GM18526 (cell line): ENCODE measurements around the gene FGF4.

Experiments
- POLR2A ChIP-seq: IDR thresholded peaks from 3 replicates; pipeline ENCODE4 v1.6.1; 2011; ENCODE audit not compliant: insufficient read length; ENCODE audit errors: extremely low read depth

The FGF4 gene

DNA sequence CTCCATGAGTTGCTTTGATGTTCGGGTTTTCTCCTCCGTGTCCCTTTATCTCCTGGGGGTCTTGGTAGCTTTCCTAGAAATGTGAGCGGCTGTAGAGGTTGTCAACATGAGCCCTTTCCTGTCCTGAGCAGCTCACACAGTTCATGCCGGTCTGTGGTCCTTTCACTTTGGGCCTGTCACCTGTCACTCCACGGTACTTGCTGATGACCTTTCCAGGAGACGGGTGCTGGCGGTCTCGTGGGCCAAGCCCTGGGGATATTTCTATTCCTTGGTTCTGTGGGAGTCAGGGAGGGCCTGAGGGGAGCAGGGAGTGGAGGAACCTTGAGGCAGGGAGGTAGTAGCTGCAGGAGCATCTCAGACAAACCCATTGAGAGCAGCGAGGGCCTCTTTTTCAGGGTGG, 20.9 kb upstream of the FGF4 start:
- no peak for TF ChIP-seq POLR2A

DNA sequence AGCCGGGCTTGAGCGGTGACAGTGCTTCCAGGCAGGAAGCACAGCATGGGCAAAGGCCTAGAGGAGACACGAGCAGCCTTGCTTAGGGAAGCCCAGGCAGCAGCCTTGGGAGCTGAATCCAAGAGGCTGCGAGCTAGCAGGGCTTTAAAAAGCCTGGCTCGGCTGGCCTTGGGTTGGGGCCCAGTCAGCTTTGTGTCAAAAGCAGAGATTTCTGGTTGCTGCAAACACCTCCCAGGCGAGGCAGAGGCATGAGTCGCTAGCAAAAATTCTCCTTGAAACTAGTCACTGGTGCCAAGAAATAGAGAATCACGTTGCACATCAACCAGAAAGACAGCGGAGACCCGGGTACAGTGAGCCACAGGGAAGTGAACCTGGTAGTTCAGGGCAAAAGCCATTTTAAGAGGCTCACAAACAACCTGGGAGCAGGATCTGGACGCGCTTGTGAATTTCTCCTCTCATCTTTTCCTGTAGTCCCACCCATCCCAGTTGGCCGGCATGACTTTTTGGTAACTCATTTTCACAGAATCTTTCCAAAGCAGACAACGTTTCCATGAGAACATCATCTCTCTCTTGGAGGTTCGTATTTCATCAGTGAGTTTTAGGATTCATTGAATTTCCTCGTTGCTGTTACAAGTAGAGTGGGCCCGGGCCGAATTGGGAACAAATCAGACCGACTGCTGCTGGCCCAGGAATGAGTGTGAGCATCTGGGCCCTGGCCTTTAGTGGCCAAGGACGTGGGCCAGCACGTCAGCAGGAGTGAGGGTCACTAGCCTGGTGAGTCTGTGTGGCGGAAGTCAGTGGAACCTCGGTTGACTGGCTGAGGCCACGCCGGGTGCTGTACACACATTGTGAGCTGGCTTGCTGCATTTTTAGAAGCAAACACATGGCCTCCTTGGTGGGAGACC, 16.4 kb upstream of the FGF4 start:
- TF ChIP-seq POLR2A, result no peak

DNA sequence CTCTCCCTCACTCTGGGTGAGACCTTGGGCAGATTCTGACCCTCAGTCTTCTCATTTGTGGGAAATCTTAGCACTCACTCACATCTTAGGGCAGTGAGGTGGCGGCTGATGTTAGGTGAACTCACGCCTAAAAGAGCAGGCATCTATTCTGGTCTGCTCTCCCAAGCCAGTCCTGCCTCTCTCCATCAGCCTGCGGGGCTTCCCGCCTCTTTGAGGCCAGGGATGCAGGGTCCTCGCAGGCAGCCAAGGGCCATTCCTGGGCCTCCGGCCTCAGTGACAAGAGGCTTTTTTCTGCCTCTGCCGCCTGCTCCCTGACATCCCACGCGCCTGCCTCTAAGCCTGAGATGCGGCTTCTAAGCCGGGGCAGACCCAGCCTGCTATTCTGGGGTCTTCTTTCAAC, 13.8 kb upstream of the FGF4 start:
- TF ChIP-seq POLR2A, result no peak

DNA sequence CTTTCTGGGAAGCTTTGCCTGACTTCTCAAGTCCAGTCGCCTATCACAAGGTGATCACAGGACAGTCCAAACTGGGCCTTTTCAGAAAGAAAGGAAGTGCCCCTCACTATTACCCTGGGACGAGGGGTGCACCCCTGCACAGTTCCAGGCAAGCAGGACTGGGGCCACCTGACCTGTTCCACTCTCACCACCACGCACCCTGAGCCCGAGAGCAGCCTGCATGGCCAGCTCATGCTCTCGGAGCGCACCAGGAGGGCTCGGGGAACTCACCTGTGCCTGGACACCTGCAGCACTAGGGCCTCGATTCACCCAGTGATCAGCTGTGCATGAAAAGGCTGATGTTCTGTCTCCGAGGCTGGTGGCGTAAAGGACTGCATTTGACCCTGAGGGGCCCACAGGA, 12.8 kb upstream of the FGF4 start:
- no peak for TF ChIP-seq POLR2A

DNA sequence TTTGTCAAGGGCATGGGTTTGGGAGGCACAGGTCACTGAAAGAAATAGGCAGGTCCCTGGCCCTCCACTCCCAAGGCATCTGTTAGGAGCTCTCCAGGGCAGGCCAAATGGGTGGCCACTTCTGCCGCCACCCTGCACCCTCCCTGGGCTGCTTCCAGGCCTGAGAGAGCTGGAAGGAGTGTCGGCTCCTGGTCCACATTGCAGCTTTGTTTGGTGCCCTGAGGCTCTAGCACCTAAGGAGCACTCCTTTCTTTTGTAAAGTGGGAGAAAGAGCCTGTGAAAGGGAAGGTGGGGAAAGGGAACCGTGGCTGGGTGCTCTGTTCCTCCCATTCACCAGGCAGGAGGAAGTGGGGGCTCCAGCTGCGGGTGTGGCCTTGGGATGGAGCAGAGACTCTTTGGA, 12.3 kb upstream of the FGF4 start:
- no peak for TF ChIP-seq POLR2A

DNA sequence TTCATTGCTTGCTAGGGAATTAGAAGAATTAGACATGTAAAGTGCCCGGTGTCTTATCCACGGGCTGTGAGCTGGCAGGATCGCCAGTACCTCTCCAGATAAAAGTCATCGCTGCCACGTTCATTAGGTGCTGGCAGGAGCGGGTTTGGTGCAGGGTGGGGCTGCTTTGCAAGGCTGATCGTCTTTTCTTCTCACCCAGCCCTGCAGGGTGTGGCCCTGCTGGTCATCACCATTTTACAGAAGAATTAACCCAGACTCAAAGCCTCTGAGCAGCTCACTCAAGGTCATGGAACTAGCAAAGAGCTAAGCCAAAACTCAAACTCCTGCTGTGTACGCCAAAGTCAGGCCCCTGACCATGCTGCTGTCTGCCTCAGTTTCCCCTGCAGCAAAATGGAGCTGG, 6.1 kb upstream of the FGF4 start:
- TF ChIP-seq POLR2A, result no peak

DNA sequence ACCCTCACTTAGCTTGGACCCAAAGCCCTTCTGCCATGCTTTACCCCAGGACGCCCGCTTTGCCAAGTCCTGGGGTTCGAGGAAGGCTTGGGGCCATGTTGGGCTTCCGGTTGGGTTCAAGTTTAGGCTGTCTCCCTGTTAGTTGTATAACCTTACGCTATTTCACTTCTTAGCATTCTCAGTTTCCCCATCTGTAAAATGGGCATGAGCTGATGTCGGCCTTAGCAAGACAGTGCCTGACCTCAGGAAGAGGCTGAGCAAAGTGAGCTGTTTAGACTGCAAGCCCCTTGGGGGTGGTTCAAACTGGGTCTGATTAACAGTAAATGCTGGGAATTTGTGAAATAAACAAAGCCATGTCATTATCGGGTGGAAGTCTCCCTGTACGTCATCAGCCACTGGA, 3.2 kb upstream of the FGF4 start:
- TF ChIP-seq POLR2A, result no peak

DNA sequence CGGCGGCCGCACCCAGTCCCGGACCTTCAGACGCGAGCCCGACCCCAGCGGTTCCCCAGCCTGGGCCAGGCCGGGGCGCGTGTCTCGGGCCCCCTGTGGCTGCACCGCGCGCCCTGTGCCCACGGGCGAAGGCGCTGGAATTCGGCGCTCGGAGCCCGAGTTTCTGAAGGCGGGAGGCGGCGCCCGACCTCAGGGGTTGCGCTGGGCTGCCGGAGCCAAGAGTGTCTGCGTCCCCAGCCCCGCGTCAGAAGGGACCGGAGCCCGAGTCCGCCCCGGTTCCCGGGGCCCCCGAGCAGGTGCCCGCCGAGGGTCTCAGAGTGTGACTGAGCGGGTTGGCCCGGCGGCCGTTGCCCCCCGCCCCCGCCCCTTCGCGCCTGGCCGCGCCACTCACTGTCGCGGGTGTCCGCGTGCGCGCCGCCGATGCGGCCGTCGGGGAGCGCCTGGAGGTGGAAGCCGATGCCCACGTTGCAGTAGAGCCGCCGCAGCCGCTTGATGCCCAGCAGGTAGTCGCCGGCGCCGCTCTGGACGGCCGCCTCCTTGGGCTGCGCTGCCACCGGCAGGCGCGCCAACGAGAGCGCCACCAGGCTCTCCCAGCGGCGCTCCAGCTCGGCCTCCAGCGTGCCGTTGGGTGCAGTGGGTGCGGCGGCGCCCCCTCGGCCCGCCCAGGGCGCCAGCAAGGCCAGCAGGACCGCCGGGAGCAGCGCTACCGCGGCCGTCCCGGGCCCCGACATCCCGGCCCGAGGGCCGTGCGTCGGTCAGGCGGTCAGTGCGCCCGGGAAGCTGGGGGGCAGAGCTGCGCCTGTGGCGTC, 583 bp downstream of the FGF4 start:
- TF ChIP-seq POLR2A, result no peak

DNA sequence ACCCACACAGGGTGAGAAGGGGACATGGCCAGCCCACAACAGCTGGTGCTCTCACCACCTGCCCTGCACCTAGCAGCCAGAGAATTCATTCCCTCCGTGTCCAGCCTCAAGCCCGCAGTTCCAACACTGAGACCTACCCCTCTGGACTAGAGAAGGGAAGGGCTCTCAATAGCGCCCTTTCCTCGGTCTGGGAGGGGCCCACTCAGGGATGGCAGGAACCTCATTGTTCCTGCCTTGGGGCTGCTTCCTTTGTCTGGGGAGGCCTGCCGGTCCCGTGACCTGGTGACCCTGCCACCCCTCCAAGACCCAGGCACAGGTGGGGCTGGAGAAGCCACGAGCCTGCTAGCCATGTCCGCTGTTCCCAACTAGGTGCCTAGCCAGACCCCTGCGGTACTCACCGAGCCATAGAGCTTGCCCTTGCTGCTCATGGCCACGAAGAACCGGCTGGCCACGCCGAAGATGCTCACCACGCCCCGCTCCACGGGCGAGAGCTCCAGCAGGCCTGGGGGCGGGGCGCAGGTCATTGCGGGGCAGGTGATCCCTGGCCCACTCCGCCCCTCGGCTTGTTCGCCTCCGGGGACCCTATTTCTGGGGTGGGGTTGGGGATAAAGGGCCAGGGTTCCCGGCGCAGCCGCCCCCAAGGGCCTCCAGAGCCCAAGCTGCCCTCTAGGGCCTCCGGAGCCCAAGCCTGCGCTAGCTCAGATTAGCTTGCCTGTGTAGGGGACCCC, 1.4 kb downstream of the FGF4 start:
- no peak for TF ChIP-seq POLR2A

DNA sequence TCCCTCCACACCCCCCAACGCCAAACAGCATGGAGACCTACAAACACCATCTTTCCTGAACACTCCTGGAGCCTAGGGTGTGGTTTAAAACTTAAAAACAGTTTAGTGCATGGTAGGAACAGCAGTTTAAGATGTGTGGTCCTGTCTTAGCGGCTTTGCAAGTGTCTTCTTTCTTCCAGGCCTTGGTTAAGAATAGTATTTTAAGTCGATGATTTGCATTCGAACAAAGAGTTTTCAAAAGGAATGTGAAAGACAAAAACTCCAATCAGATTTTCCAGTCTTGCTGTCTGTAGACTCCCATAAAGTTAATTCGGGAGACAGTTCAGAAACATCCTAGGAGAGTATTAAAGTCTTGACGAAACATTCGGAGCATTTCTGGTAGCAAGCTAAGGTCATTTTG, 3.7 kb downstream of the FGF4 start:
- TF ChIP-seq POLR2A, result no peak

DNA sequence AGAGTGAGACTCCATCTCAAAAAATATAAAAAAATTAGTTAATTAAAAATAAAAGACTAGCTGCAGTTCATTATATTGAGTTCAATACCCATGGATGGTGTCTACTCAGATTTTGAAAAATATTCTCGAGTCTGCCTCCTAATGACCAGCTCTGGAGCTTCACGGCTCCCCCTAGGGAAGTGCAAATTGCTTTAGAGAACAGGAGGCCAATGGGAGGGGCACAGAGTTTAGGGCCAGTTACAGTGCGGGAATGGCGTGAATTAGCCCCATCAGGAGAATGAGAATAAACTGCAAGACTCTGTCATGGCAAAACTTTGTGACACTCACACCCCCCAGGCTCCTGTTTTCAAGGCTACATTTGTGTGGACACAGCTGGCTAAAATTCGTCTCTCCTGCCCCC, 4.6 kb downstream of the FGF4 start:
- TF ChIP-seq POLR2A, result no peak

DNA sequence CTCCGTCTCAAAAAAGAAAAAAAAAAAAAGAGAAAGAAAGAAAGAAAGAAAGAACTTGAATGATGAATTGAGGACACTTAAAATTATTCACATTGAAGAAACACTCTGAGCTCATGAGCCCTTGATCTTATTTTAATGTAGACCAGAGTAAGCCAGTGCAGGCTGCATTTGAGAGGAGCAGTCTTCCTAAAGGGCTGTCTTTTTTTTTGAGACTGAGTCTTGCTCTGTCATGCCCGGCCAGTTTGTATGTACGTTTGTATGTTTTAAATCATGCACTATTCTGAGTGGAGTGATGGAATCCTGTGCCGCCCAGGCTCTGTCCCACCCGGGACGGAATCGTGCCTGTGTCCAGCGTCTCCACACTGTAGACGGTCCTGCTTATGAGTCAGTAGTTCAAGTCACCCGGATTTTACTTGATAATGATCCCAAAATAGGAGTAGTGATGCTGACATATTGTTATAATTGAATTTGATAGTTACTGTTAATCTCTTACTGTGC, 9.6 kb downstream of the FGF4 start:
- TF ChIP-seq POLR2A, result no peak

DNA sequence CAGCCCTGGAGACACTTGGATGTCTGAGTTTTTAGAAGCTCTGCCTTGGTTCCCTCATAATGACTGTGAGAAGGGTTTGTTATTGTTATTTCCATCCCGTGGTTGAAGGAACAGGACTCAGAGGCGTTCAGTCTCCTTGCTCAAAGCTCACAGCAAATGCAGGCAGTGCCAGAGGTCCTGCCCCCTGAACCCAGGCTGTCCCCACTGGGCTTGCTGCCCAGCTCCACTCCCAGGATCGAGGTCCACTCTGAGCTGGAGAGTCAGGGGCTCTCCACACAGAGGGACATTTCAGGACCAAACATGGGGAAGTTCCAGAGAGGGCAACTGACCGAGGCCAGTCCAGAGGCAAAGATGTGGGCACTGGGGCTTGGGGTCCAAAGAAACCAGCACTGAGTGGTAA, 14.8 kb downstream of the FGF4 start:
- no peak for TF ChIP-seq POLR2A

DNA sequence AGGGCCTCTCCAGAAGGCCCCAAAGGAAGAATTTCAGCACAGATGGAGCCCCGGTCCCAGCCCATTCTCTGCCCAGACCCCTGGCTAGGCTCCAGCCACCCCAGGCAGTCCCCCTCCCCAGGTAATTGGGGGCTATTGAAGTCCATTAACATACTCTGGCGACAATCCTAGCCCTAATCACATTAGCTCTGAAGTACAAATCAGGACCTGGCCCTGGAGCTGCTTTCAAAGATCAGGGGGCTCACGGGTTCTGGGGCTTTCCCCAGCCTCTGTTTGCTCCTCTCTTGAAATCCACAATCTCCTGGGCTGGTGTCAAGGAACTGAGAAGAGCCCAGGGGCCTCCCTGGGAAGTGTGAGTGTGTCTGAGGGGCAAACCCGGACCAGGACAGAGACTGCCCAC, 22.3 kb downstream of the FGF4 start:
- no peak for TF ChIP-seq POLR2A

DNA sequence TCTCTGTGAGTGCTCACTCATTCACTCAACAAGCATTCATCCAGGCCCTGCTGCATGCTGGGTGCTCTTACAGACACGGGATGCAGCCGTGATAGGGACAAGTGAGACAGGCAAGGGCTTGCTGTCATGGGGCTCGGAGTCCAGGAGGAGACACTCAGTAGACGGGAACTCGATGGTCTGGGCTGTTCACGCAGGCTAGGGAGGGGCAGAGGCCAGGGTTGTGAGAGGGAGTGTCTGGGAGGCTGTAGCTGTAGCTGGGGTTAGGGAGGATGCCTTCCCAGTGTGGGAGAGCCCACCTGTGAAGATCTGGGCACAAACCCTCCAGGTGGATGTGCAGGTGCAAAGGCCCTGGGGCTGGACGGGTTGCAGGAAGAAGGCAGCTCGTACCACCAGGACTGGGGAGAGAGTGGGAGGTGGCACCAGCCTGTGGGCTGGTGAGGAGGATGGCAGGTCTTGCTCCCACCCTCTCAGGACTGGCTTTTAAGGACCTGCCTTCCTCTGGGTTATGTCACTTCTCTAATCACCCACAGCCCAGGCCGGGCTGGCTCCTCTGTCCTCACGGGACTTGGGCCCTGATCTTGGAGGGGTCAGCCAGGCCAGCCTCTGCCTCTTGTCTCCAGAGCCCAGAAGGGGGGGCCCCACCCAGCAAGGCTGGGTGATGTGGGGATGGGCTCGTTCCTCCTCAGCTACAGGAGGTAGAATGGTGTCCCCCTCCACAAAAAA, 24.1 kb downstream of the FGF4 start:
- no peak for TF ChIP-seq POLR2A
